Umbilical cord (tissue), 2 donors: ENCODE data around the gene SLC30A2. TPM values are rescaled to one million over a fixed set of nuclear protein-coding genes. Genes with fewer than 3 reads are reported as not detected.

Experiments used
- DNase-seq: peaks from one replicate; pipeline ENCODE4 v3.0.0-alpha.2; 2015; ENCODE audit warnings: low spot score
- total RNA-seq: library from RNA; depleted of rRNA; stranded (reverse); fragments of >200 nt; gene quantifications from one replicate; pipeline ENCODE4 v1.2.3, GENCODE V29; 2014; ENCODE audit warnings: low replicate concordance; ENCODE audit not compliant: insufficient read depth

The SLC30A2 gene
- total RNA-seq, 1 donor from 2014 or later = 1.2 TPM

GRCh38 chr1:25997828-25998761 is 47.8 kb downstream of the SLC30A2 start, which contains the start of gene PAFAH2:
Gene PAFAH2, minus strand, starts transcription at chr1:25998063. Its CDS starts 7,247 bp downstream, at chr1:25990816.
- DNase-seq = peak; percentile 100

GRCh38 chr1:25996966-25997827 is 48.7 kb downstream of the SLC30A2 start:
- peak; percentile 49 for DNase-seq

GRCh38 chr1:25994402-25995150 is 51.3 kb downstream of the SLC30A2 start:
- no peak for DNase-seq

- no peak for DNase-seq
Observed at GRCh38 chr1:25993197-25993951, 52.5 kb downstream of the SLC30A2 start.

GRCh38 chr1:25992689-25993171 is 53.2 kb downstream of the SLC30A2 start:
- DNase-seq = no peak

- no peak for DNase-seq
Observed at GRCh38 chr1:25991937-25992688, 53.8 kb downstream of the SLC30A2 start.

- DNase-seq = no peak
Observed at GRCh38 chr1:25990702-25991395, 55.1 kb downstream of the SLC30A2 start.

GRCh38 chr1:25990251-25990650 is 55.7 kb downstream of the SLC30A2 start:
- DNase-seq = no peak

GRCh38 chr1:25989440-25990234 is 56.3 kb downstream of the SLC30A2 start:
- DNase-seq = no peak

GRCh38 chr1:25987951-25988350 is 58.0 kb downstream of the SLC30A2 start:
- no peak for DNase-seq

Other genes with a start within 250 kb of the SLC30A2 start
- gene SELENON, start 245.9 kb downstream of the SLC30A2 start, total RNA-seq = 17.8 TPM
- gene MTFR1L, start 226.2 kb downstream of the SLC30A2 start, total RNA-seq = 41.4 TPM
- gene AUNIP, start 186.7 kb downstream of the SLC30A2 start, total RNA-seq = 1.4 TPM
- 9.6 TPM for gene PAQR7, start 170.4 kb downstream of the SLC30A2 start, total RNA-seq
- 32.5 TPM for gene STMN1, start 139.7 kb downstream of the SLC30A2 start, total RNA-seq
- gene PAFAH2, start 48.1 kb downstream of the SLC30A2 start, total RNA-seq = 5.1 TPM
- 0.48 TPM for gene EXTL1, start 24.3 kb downstream of the SLC30A2 start, total RNA-seq
- 0.96 TPM for gene TRIM63, start 21.5 kb upstream of the SLC30A2 start, total RNA-seq
- gene PDIK1L, start 65.7 kb upstream of the SLC30A2 start, total RNA-seq = 14.9 TPM
- gene FAM110D, start 113.0 kb upstream of the SLC30A2 start, total RNA-seq = 0.72 TPM
- not detected for gene C1orf232, start 122.8 kb upstream of the SLC30A2 start, total RNA-seq
- not detected for gene ZNF593, start 123.8 kb upstream of the SLC30A2 start, total RNA-seq
- gene ZNF593OS, start 125.7 kb upstream of the SLC30A2 start, total RNA-seq = not detected
- gene CNKSR1, start 131.4 kb upstream of the SLC30A2 start, total RNA-seq = not detected
- 1.7 TPM for gene CATSPER4, start 144.5 kb upstream of the SLC30A2 start, total RNA-seq
- 1.7 TPM for gene CEP85, start 188.1 kb upstream of the SLC30A2 start, total RNA-seq
- gene SH3BGRL3, start 234.0 kb upstream of the SLC30A2 start, total RNA-seq = 12.5 TPM